GM19455 (cell line): Measurements from ENCODE around the gene MED13L.

Source experiments
- ATAC-seq: cut with Tn5 transposase; IDR thresholded peaks from one replicate; pipeline ENCODE4 v1.9.1; 2021; ENCODE audit not compliant: unreplicated experiment

MED13L gene

GRCh38 chr12:116094475-116094874 is 183.0 kb downstream of the MED13L start:
- ATAC-seq = no peak

- no peak for ATAC-seq
Observed at GRCh38 chr12:116093915-116094314, 183.6 kb downstream of the MED13L start.

- ATAC-seq = no peak
Observed at GRCh38 chr12:116092776-116093175, 184.7 kb downstream of the MED13L start.

- no peak for ATAC-seq
Observed at GRCh38 chr12:116092162-116092561, 185.3 kb downstream of the MED13L start.

- no peak for ATAC-seq
Observed at GRCh38 chr12:116091579-116091978, 185.9 kb downstream of the MED13L start.

- ATAC-seq = no peak
Observed at GRCh38 chr12:116090516-116090915, 187.0 kb downstream of the MED13L start.

GRCh38 chr12:116089080-116089479 is 188.4 kb downstream of the MED13L start:
- ATAC-seq = no peak

GRCh38 chr12:116087962-116088361 is 189.5 kb downstream of the MED13L start:
- ATAC-seq = no peak

- no peak for ATAC-seq
Observed at GRCh38 chr12:116087399-116087798, 190.1 kb downstream of the MED13L start.

GRCh38 chr12:116080415-116080814 is 197.1 kb downstream of the MED13L start:
- ATAC-seq = no peak

GRCh38 chr12:116078396-116078795 is 199.1 kb downstream of the MED13L start:
- ATAC-seq = no peak

GRCh38 chr12:116077431-116077830 is 200.1 kb downstream of the MED13L start:
- no peak for ATAC-seq

- ATAC-seq = no peak
Observed at GRCh38 chr12:116076399-116076798, 201.1 kb downstream of the MED13L start.

- ATAC-seq = no peak
Observed at GRCh38 chr12:116074686-116075085, 202.8 kb downstream of the MED13L start.

- ATAC-seq = no peak
Observed at GRCh38 chr12:116071555-116072230, 205.8 kb downstream of the MED13L start.

- ATAC-seq = no peak
Observed at GRCh38 chr12:116070444-116070843, 207.0 kb downstream of the MED13L start.

- no peak for ATAC-seq
Observed at GRCh38 chr12:116069943-116070342, 207.6 kb downstream of the MED13L start.

- no peak for ATAC-seq
Observed at GRCh38 chr12:116068853-116069252, 208.6 kb downstream of the MED13L start.

GRCh38 chr12:116068371-116068770 is 209.1 kb downstream of the MED13L start:
- no peak for ATAC-seq

- no peak for ATAC-seq
Observed at GRCh38 chr12:116067892-116068291, 209.6 kb downstream of the MED13L start.

GRCh38 chr12:116066381-116067230 is 210.9 kb downstream of the MED13L start:
- no peak for ATAC-seq

- no peak for ATAC-seq
Observed at GRCh38 chr12:116065606-116066005, 211.9 kb downstream of the MED13L start.
